Measurements from ENCODE around the gene KRT6B.
A peak's percentile ranks its signal among the peaks of the same experiment; 100 is the strongest.

Gene KRT6B

DNA sequence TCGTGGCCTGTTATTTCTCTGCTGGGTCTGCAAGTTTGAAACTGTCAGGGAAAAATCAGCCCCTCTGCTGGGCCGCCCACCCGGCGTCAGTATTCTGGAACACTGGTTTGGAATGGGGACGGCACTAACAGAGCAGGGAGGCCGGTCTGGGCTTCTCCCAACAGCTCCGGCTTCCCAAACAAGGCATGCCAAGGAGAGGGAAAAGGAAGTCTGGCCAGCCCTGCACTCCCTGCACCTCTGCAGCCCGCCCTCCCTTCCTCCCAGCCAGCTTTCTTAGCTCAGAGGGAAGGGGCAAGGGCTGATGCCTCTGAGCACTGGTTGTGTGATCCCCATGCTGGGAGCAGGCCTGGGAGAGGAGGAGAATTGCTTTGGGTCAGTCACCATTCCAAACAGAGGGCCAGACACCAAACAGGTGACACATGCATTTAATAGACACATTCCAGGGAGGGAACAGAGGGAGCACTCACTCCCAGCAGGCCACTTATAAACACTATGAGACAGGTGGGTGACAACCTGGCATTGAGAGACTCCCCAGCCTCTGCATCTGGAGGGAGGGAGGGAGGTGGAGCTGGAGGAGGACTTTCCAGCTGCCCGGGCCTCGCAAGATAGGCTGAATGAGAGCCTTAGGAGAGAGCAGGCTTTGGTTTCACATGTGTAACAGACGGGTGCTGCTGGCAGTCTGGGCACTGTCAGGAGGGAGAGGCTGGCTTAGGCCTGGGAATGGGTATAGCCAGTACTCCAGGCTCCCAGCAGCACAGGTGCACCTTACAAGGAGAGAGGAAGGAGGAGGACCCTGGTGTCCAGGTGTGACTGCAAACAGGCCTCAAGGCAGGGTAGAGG lies 28.1 kb downstream of the KRT6B start:
- H3K4me3 ChIP-seq (ENCODE audit: control insufficient read depth, low read depth, low read length), result no peak overlapping the region
- no peak for DNase-seq (ENCODE audit: low read depth)
- TF ChIP-seq, protein P1, sequence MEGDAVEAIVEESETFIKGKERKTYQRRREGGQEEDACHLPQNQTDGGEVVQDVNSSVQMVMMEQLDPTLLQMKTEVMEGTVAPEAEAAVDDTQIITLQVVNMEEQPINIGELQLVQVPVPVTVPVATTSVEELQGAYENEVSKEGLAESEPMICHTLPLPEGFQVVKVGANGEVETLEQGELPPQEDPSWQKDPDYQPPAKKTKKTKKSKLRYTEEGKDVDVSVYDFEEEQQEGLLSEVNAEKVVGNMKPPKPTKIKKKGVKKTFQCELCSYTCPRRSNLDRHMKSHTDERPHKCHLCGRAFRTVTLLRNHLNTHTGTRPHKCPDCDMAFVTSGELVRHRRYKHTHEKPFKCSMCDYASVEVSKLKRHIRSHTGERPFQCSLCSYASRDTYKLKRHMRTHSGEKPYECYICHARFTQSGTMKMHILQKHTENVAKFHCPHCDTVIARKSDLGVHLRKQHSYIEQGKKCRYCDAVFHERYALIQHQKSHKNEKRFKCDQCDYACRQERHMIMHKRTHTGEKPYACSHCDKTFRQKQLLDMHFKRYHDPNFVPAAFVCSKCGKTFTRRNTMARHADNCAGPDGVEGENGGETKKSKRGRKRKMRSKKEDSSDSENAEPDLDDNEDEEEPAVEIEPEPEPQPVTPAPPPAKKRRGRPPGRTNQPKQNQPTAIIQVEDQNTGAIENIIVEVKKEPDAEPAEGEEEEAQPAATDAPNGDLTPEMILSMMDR (conservative IDR thresholded peaks at IDR 0.05; ENCODE audit: control insufficient read depth, insufficient read depth, low read depth, low read length), result no peak

DNA sequence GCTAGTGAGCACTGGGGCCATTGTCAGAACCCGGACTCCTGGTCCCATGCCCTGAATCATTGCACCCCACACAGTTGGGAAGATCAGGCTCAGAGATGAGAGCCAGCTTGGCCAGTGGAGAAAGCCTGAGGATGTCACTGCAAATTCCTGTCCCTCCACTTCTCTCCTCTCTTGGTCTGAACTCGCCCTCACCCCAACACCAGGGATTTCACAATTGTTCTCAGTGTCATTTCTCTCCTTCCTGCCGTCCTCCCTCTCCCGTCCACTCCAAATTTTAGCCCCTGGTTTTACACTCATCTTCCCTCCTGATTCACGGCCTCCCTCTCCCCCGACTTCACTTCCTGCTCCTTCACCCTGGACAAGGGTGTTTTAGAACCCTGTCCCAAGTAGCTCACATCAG lies 28.9 kb downstream of the KRT6B start:
- peak; percentile 14 for DNase-seq (ENCODE audit: low read depth)
- TF ChIP-seq, protein P1 (conservative IDR thresholded peaks at IDR 0.05; ENCODE audit: control insufficient read depth, insufficient read depth, low read depth, low read length), result no peak
- no peak overlapping the region for H3K4me3 ChIP-seq (ENCODE audit: control insufficient read depth, low read depth, low read length)

DNA sequence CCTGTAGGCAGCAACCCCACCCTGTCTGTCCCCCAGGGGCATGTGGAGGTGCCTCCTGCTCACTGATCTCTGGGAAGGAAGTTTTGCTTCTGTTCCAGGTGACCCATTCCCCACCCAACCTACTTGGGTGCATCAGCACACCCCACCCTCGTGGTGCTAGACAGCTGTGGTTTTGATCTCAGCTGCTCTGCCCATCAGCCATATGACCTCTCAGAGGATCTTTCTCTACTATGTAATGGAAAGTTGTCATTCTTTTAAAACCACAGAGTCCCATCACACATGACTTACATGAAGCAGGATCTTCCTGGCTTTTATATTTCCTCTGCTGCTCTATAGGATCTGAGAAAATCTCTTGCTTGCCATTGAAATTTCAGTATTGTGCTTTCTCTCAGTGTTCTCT lies 32.3 kb downstream of the KRT6B start:
- peak; percentile 31 for DNase-seq (ENCODE audit: low read depth)
- H3K4me3 ChIP-seq (ENCODE audit: control insufficient read depth, low read depth, low read length), result no peak overlapping the region
- TF ChIP-seq, protein P1 (conservative IDR thresholded peaks at IDR 0.05; ENCODE audit: control insufficient read depth, insufficient read depth, low read depth, low read length), result no peak

DNA sequence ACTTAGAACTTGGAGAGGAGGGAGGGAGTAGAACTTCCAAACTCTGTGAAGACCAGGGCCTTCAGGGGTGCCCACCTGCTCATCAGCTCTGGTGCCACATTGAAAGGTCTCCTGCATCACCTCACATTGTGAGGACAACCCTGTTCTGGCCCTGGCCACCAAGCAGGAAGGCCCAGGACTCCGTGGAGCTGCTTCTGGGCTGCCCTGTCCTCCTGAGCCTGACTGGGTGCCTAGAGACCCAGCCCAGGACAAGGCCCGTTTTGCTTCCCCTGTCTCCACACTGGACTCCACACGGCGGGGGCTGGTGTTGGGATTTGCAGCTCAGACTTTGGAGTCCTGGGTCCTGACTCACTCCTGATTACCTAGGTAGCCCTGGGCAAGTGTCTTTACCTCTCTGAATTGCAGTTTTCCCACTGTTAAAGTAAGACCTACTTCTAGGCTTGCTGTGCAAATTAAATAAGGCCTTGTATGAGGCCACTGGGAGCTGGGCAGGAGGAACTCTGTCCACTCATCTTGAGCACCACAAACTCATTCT lies 33.3 kb downstream of the KRT6B start:
- DNase-seq (ENCODE audit: low read depth), result no peak
- H3K4me3 ChIP-seq (ENCODE audit: control insufficient read depth, low read depth, low read length), result no peak overlapping the region
- TF ChIP-seq, protein P1 (conservative IDR thresholded peaks at IDR 0.05; ENCODE audit: control insufficient read depth, insufficient read depth, low read depth, low read length), result no peak

DNA sequence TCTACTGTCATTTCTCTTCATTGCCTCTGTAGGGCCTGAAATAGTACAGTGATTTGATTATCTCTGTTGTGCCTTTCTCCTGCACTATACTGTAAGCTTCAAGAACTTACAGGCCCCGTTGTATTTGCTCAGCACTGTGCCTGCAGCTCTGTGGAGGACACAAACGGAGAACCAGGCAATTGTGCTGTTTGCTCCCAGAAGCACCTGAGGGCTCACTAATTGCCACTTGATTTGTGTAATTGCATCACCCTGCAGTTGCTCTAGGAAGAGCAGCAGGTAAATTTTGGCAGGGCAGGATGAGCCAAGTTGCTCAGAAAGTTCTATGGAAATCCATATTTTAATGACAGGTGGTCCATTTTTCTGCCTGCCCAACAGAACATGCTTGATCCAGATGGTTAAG lies 34.2 kb downstream of the KRT6B start:
- no peak overlapping the region for H3K4me3 ChIP-seq (ENCODE audit: control insufficient read depth, low read depth, low read length)
- DNase-seq (ENCODE audit: low read depth), result no peak
- TF ChIP-seq, protein P1 (conservative IDR thresholded peaks at IDR 0.05; ENCODE audit: control insufficient read depth, insufficient read depth, low read depth, low read length), result no peak

DNA sequence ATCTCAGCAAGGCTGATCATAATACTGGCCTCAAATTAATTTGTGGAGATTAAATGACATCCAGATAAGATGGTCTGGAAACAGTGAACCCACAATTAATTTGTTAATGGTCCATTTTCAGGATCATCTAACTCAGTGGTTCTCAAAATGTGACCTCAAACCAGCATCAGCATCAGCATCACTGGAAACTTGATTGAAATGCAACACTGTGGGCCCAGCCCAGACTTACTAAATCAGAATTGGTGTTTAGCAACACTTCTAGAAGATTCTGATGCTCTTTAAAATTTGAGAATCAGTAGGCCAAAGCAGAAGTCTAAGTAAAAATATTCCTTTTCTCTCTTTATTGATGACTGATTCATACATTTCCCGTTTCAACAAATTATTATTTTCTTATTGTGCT lies 35.2 kb downstream of the KRT6B start:
- TF ChIP-seq, protein P1 (conservative IDR thresholded peaks at IDR 0.05; ENCODE audit: control insufficient read depth, insufficient read depth, low read depth, low read length), result no peak
- H3K4me3 ChIP-seq (ENCODE audit: control insufficient read depth, low read depth, low read length), result no peak overlapping the region
- DNase-seq (ENCODE audit: low read depth), result no peak
